Transverse colon (tissue), 4 donors: ENCODE results near the gene FRAS1. TPM values are rescaled to one million over a fixed set of nuclear protein-coding genes. Genes with fewer than 3 reads are reported as not detected.

Experiments
- DNase-seq: peaks from one replicate; pipeline ENCODE4 v3.0.0-alpha.2; 2019
- H3K27ac ChIP-seq, 4 donors: fragments of 200-600 bp; sonication (generic); 2 replicates each; pipeline ENCODE4 v1.5.1; 2016 to 2018; ENCODE audit warnings: inconsistent platforms in 4 of 4
- H3K27me3 ChIP-seq: fragments of 200-600 bp; sonication (generic); 2 replicates; pipeline ENCODE4 v1.5.1; 2017; ENCODE audit warnings: inconsistent platforms
- H3K36me3 ChIP-seq, 4 donors: fragments of 200-600 bp; sonication (generic); 2 replicates each; pipeline ENCODE4 v1.5.1; 2017 to 2019; ENCODE audit warnings: inconsistent platforms in 4 of 4
- H3K4me1 ChIP-seq, 4 donors: fragments of 200-600 bp; sonication (generic); 2 replicates each; pipeline ENCODE4 v1.5.1; 2017 to 2020; ENCODE audit warnings: inconsistent platforms in 4 of 4
- H3K4me3 ChIP-seq, 4 donors: fragments of 200-600 bp; sonication (generic); 1 replicate in 1 of 4; 2 replicates in 3 of 4; pipeline versions ENCODE4 v1.5.1 to v1.6.1; 2017 to 2019; ENCODE audit warnings: inconsistent platforms in 4 of 4
- H3K9me3 ChIP-seq, 2 donors: fragments of 200-600 bp; sonication (generic); 2 replicates each; pipeline ENCODE4 v1.5.1; 2017 to 2019; ENCODE audit warnings: inconsistent platforms in 2 of 2
- EP300 ChIP-seq: sonication (generic); formaldehyde crosslinking; IDR thresholded peaks from one replicate; pipeline ENCODE4 v1.6.1; 2017; ENCODE audit warnings: antibody characterized with exemption, low read depth
- POLR2A ChIP-seq: fragments of 450-650 bp; IDR thresholded peaks from one replicate; pipeline ENCODE4 v1.6.1; 2016; ENCODE audit warnings: antibody characterized with exemption, mild to moderate bottlenecking, moderate library complexity
- POLR2AphosphoS5 ChIP-seq, 3 donors: sonication (generic); formaldehyde crosslinking; IDR thresholded peaks; one replicate each; pipeline ENCODE4 v1.6.1; 2016; ENCODE audit warnings: antibody characterized with exemption in 3 of 3
- WGBS, 2 donors: methylation state at CpG; one replicate each; pipeline ENCODE4 v1.1.5; 2018; ENCODE audit warnings: low coverage in 1 of 2; 5-methylcytosine and 5-hydroxymethylcytosine counted together
- in situ Hi-C, 4 donors: fragments of 200-750 bp; cut with MboI; loops; one replicate each; pipeline versions ENCODE4 v1.15.0 to v1.15.1; 2017; ENCODE audit warnings: low sequenced_read_pairs in 3 of 4, low pct_ligation_motif_present in 1 of 4, low pct_unique_long_range_greater_than_20kb in 1 of 4
- intact Hi-C: fragments of 100-400 bp; cut with DNase I; formaldehyde crosslinking; loops from one replicate; pipeline ENCODE4 v1.15.1; 2023; ENCODE audit warnings: low total_unique reads
- total RNA-seq, 4 donors: library from RNA; depleted of rRNA; stranded (reverse); fragments of >200 nt; gene quantifications; one replicate each; pipeline ENCODE4 v1.1.0, GENCODE V29; 2016
- TF ChIP-seq, protein P1 (sequence below), 5 experiments: fragments of 200-600 bp in 3 of 5; fragments of 450-650 bp in 2 of 5; sonication (generic) in 3 of 5; IDR thresholded peaks; 1 replicate in 2 of 5; 2 replicates in 3 of 5; pipeline ENCODE4 v1.5.1; 2016 to 2017; ENCODE audit warnings: antibody characterized with exemption in 5 of 5, inconsistent platforms in 3 of 5, mild to moderate bottlenecking in 2 of 5, moderate library complexity in 1 of 5

The FRAS1 gene
- total RNA-seq, 4 donors from 2014 or later: 1.8 to 9.7 (median 3.1) TPM

DNA sequence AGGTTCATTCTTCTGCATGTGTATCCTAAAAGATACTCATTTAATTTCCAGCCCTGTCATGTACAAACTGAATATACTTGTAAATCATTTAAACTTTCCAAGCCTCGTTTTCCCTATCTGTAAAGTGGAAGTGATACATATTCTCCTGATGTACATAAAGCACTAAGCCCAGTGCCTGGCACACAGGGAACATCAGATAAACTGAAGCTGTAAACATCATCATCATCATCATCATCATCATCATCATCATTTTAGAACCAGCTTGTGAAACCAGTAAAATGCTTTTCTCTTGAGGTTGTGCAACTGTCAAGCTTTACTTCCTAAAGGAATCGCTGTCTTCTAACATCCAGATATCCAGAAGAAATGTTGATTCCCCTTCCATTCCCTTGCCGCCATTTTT lies 411.1 kb downstream of the FRAS1 start:
- 68 to 75% methylated on average over 3 of the region's 3 CpGs for WGBS, 2 donors
- intact Hi-C loops (no loop called here), in situ Hi-C loops (no loop called here)
- Histone ChIP-seq H3K4me3 (no peak overlapping the region), H3K4me1 (no peaks in the 10 kb centered on the region), H3K27me3 (no peaks in the 10 kb centered on the region), H3K36me3 (no peaks in the 10 kb centered on the region), H3K27ac (no peak overlapping the region), H3K9me3 (no peaks in the 10 kb centered on the region)
- DNase-seq: no peak
- no peak for TF ChIP-seq EP300
- TF ChIP-seq POLR2A: no peak
- TF ChIP-seq, protein P1, sequence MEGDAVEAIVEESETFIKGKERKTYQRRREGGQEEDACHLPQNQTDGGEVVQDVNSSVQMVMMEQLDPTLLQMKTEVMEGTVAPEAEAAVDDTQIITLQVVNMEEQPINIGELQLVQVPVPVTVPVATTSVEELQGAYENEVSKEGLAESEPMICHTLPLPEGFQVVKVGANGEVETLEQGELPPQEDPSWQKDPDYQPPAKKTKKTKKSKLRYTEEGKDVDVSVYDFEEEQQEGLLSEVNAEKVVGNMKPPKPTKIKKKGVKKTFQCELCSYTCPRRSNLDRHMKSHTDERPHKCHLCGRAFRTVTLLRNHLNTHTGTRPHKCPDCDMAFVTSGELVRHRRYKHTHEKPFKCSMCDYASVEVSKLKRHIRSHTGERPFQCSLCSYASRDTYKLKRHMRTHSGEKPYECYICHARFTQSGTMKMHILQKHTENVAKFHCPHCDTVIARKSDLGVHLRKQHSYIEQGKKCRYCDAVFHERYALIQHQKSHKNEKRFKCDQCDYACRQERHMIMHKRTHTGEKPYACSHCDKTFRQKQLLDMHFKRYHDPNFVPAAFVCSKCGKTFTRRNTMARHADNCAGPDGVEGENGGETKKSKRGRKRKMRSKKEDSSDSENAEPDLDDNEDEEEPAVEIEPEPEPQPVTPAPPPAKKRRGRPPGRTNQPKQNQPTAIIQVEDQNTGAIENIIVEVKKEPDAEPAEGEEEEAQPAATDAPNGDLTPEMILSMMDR (IDR thresholded peaks at IDR 0.05): no peak
- TF ChIP-seq POLR2AphosphoS5 (IDR thresholded peaks at IDR 0.05): no peak

DNA sequence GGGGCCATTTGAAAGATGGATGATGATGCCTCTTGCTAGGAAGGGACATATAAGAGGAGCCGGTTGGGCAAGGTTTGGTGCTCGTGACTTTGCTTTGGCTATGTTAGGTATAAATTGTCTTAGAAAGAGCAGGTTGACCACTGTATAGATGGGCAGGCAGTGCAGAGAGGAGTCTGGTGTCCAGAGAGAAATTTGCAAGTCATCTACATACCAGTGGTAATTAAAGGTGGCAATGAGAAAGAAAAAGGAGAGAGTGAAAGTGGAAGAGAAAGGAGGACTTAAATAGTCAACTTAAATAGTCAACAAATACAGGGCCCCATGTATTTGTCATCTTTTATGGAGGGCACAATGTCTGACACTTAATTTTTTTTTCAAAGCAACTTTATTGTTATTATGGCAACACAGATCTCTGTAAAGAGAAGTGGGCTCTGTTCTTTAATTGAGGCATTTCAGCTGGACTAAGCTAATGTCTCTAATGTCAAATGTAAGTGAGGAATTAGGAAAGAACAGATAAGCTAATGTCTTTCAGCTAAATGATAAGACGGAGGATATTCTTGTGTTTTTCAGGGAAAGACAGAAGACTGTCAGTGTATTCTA lies 419.1 kb downstream of the FRAS1 start:
- Histone ChIP-seq H3K27me3 (no peaks in the 10 kb centered on the region), H3K4me3 (no peak overlapping the region), H3K36me3 (no peaks in the 10 kb centered on the region), H3K27ac (no peak overlapping the region), H3K4me1 (no peaks in the 10 kb centered on the region), H3K9me3 (no peaks in the 10 kb centered on the region)
- TF ChIP-seq, protein P1 (IDR thresholded peaks at IDR 0.05): no peak
- no peak for TF ChIP-seq POLR2A
- no peak for TF ChIP-seq EP300
- TF ChIP-seq POLR2AphosphoS5 (IDR thresholded peaks at IDR 0.05): no peak
- intact Hi-C loops: no loop called here
- in situ Hi-C loops: no loop called here
- no peak for DNase-seq
- 90 to 92% methylated on average over 3 of the region's 3 CpGs for WGBS, 2 donors

DNA sequence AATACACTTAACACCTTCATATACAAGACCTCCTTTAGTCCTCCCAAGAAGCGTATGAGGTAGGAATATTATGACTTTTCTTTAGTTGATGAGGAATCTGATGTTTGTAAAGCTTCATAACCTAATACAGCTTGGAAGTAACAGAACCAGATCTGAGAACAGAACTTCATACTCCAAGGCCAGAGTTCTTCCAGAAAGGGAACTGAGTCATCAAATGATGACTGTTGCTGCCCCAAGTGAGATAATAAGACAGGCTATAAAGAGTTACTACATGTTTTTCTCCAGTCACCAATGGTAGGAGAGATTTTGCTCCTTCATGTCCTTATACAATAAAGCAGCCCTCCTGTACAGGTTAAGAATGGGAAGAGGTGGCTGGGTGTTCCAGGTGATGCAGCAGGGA lies 420.2 kb downstream of the FRAS1 start:
- intact Hi-C loops: no loop called here
- Histone ChIP-seq H3K27me3 (no peaks in the 10 kb centered on the region), H3K4me3 (no peak overlapping the region), H3K36me3 (no peaks in the 10 kb centered on the region), H3K27ac (no peak overlapping the region), H3K9me3 (no peaks in the 10 kb centered on the region), H3K4me1 (no peaks in the 10 kb centered on the region)
- in situ Hi-C loops: no loop called here
- no peak for DNase-seq
- TF ChIP-seq POLR2A: no peak
- no peak for TF ChIP-seq POLR2AphosphoS5 (IDR thresholded peaks at IDR 0.05)
- no peak for TF ChIP-seq EP300
- TF ChIP-seq, protein P1 (IDR thresholded peaks at IDR 0.05): no peak
- 0 to 17% methylated on average over 1 of the region's 1 CpG for WGBS, 2 donors

DNA sequence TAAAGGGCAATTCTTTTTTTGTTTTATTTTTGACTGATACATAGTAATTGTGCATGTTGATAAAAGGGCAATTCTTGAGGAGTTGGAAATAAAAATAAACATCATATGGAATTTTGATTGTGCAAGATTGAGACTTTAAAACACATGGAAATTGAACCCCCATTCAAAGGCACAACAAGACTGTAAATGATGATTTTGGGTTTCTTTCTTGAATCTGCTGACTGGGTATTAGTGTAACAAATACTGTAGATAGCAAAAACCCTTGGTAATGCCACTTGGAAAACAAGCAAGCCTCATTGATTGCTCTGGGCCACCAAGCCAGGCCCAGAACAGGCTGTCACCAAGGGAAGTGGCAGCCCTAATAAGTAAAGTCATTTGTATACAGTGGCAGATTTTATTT lies 421.4 kb downstream of the FRAS1 start:
- no peak overlapping the region for H3K27ac ChIP-seq
- in situ Hi-C loops: no loop called here

More for the DNA sequence above, 421.4 kb downstream of the FRAS1 start:
- intact Hi-C loops: no loop called here
- Histone ChIP-seq H3K4me1 (no peaks in the 10 kb centered on the region), H3K4me3 (no peak overlapping the region), H3K9me3 (no peaks in the 10 kb centered on the region), H3K36me3 (no peaks in the 10 kb centered on the region), H3K27me3 (no peaks in the 10 kb centered on the region)
- no peak for TF ChIP-seq EP300
- TF ChIP-seq, protein P1 (IDR thresholded peaks at IDR 0.05): no peak
- TF ChIP-seq POLR2A: no peak
- no peak for TF ChIP-seq POLR2AphosphoS5 (IDR thresholded peaks at IDR 0.05)
- DNase-seq: no peak
